AG04449 (cell line): ENCODE results near the gene ATP6V0E1.

Experiments
- CTCF ChIA-PET: fragments of 350-600 bp; formaldehyde crosslinking; extraction: SDS; loops from one replicate; lab custom pipeline; 2021; ENCODE audit warnings: antibody characterized with exemption; lab: Yijun Ruan, JAX
- POLR2A ChIA-PET: fragments of 400-600, 350-600 bp; formaldehyde crosslinking; extraction: SDS; loops from one replicate; lab custom pipeline; 2020; ENCODE audit warnings: antibody characterized with exemption, inconsistent platforms; lab: Yijun Ruan, JAX
- DNase-seq: peaks from one replicate; pipeline ENCODE4 v3.0.0-alpha.2; 2010; ENCODE audit warnings: low read depth, low spot score
- H3K4me3 ChIP-seq: 2 replicates; pipeline ENCODE4 v1.5.1; 2011; ENCODE audit warnings: low read depth, mild to moderate bottlenecking, control low read depth, low read length
- TF ChIP-seq, protein P1 (sequence below): IDR thresholded peaks from one replicate; pipeline ENCODE4 v1.5.1; 2011; ENCODE audit warnings: mild to moderate bottlenecking, moderate library complexity, low read length, control low read depth, inconsistent platforms; ENCODE audit not compliant: insufficient read depth; ENCODE audit errors: missing control alignments

Gene ATP6V0E1

GRCh38 chr5:172944741-172945140 is 38.8 kb upstream of the ATP6V0E1 start:
- H3K4me3 ChIP-seq, result no peak overlapping the region
- TF ChIP-seq, protein P1, sequence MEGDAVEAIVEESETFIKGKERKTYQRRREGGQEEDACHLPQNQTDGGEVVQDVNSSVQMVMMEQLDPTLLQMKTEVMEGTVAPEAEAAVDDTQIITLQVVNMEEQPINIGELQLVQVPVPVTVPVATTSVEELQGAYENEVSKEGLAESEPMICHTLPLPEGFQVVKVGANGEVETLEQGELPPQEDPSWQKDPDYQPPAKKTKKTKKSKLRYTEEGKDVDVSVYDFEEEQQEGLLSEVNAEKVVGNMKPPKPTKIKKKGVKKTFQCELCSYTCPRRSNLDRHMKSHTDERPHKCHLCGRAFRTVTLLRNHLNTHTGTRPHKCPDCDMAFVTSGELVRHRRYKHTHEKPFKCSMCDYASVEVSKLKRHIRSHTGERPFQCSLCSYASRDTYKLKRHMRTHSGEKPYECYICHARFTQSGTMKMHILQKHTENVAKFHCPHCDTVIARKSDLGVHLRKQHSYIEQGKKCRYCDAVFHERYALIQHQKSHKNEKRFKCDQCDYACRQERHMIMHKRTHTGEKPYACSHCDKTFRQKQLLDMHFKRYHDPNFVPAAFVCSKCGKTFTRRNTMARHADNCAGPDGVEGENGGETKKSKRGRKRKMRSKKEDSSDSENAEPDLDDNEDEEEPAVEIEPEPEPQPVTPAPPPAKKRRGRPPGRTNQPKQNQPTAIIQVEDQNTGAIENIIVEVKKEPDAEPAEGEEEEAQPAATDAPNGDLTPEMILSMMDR, result no peak
- no peak for DNase-seq
- POLR2A ChIA-PET, result interaction anchor here (0.8 to 3.4 kb wide), 4 partner anchors 9 to 174 kb away, joined by 3 to 17 read pairs (median 10); partner anchors contain the start of gene DUSP1
- CTCF ChIA-PET, result interaction anchor here (0.7 to 22.5 kb wide), 5 partner anchors 12 to 235 kb away, joined by 3 to 595 read pairs (median 13); no protein-coding TSS in a partner anchor

DNA sequence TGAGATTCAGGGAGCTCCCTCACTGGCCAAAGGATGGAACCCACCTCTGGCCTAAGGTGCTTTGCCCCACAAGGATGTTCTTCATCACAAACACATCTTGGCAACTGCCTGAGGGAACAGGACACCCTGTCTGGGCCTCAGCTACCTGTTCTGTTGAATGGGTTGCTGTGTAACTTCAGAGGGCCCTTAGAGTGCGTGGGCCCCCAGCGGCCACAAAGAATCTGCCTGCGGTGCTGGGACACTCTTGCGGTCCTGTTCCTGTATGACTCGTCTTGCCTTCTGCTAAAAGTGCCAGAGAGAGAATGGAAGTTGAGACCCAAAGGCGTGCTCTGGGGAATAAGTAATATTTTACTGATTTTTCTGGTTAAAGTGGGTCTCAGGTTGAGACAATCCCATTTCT is 38.4 kb upstream of the ATP6V0E1 start:
- no peak overlapping the region for H3K4me3 ChIP-seq
- DNase-seq, result no peak
- TF ChIP-seq, protein P1, result no peak
- ChIA-PET POLR2A (interaction anchor here (0.8 to 3.4 kb wide), 4 partner anchors 8 to 174 kb away, joined by 3 to 17 read pairs (median 10); partner anchors contain the start of gene DUSP1), CTCF (interaction anchor here (0.7 to 22.5 kb wide), 5 partner anchors 12 to 235 kb away, joined by 3 to 595 read pairs (median 13); no protein-coding TSS in a partner anchor)

DNA sequence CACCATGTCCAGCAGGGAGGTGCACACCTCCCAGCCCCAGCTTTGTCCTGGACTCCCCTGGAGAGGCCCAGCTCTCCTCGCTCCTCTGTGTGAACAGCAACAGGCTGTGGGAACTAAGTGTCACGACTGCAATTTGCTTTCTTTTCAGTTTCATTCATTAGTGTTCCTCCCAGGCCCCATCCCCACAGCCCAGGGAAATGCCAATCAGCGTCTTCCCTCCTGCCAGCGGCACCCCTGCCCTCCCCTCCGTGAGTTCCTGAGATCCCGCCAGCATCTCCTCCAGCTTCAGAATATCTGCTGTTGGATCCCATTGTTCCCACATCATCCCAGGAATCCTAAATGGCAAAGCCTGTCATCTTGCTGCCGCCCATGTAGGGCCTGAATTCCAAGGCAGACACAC is 37.4 kb upstream of the ATP6V0E1 start:
- DNase-seq, result no peak
- POLR2A ChIA-PET, result no interaction called here
- no peak overlapping the region for H3K4me3 ChIP-seq
- TF ChIP-seq, protein P1, result no peak
- CTCF ChIA-PET, result interaction anchor here (1.2 to 22.5 kb wide), 3 partner anchors 13 to 236 kb away, joined by 3 to 595 read pairs (median 95); no protein-coding TSS in a partner anchor

- CTCF ChIA-PET, result interaction anchor here (1.3 to 22.5 kb wide), 3 partner anchors 17 to 240 kb away, joined by 3 to 595 read pairs (median 30); no protein-coding TSS in a partner anchor
- H3K4me3 ChIP-seq, result no peak overlapping the region
- TF ChIP-seq, protein P1, result no peak
- POLR2A ChIA-PET, result no interaction called here
- no peak for DNase-seq
Observed at GRCh38 chr5:172949426-172949825, 34.1 kb upstream of the ATP6V0E1 start.

DNA sequence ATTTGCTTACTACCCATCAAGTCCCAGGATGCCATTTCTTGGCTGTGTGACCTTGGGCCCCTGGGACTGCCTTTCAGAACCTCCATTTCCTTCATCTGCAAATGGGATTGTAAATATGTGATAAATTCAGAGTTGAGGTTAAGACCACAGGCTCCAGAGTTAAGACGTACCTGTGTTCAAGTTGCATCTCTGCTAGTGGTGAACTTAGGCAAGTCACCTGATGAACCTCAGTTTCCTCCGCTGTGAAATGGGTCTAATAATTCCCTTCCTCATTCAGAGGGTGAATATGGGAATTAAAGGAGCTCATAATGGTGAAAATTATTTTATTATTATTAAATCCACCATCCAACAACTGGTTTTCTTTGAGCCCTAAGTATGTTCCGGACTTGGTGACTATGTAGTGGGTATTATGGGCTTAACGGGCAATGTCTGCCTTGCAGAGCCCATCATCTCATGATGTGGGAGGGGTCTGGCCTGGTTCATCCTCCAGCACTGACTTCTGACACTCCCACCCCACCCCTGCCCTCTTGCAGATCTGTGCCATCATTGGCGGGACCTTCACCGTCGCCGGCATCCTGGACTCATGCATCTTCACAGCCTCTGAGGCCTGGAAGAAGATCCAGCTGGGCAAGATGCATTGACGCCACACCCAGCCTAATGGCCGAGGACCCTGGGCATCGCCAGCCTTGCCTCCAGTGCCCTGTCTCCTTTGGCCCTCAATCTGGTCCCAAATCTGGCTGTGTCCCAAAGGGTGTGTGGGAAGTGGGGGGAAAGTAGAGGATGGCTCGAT is 33.2 kb upstream of the ATP6V0E1 start:
- no peak overlapping the region for H3K4me3 ChIP-seq
- TF ChIP-seq, protein P1, result no peak
- ChIA-PET CTCF (interaction anchor here (1.0 to 22.5 kb wide), 6 partner anchors 9 to 240 kb away, joined by 3 to 595 read pairs (median 6); partner anchors contain the start of gene RPL26L1), POLR2A (no interaction called here)
- DNase-seq, result no peak
